LNCaP clone FGC (cell line): Measurements from ENCODE around the gene RUFY1.

Source experiments
- DNase-seq: peaks from one replicate; pipeline ENCODE4 v3.0.0-alpha.2; 2011; ENCODE audit warnings: low read depth
- H3K4me3 ChIP-seq: 2 replicates; pipeline ENCODE4 v1.5.1; 2011; ENCODE audit warnings: mild to moderate bottlenecking, low read depth, low read length, control low read depth
- CTCF ChIP-seq: IDR thresholded peaks from 2 replicates; pipeline ENCODE4 v1.5.1; 2012; ENCODE audit warnings: mild to moderate bottlenecking; ENCODE audit not compliant: control insufficient read depth, insufficient read depth; ENCODE audit errors: extremely low read depth

The RUFY1 gene

GRCh38 chr5:179599100-179599499, 48.7 kb downstream of the RUFY1 start:
- no peak for TF ChIP-seq CTCF
- no peak for DNase-seq
- H3K4me3 ChIP-seq, result no peak overlapping the region

DNA sequence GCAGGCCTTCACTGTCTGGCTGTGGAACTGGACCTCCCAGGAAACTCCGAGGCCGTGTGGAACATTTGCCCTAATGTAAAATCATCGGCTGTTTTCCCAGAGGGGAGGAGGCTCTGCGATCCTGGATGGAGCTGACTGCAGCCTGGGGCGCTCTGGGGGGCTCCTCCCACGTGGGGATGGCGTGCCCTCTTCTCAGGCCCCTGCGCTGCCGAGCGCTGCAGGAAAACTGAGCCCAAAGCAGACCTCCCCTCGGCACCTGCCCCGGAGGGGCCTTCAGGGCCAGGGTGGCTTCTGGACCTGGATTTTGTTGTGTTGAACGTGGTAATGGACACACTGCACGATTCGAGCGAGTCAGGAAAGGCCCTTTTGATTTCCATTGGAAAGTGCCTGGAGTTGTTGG, 49.2 kb downstream of the RUFY1 start:
- DNase-seq, result no peak
- H3K4me3 ChIP-seq, result no peak overlapping the region
- no peak for TF ChIP-seq CTCF

GRCh38 chr5:179599973-179600372, 49.6 kb downstream of the RUFY1 start:
- no peak for DNase-seq
- TF ChIP-seq CTCF, result no peak

GRCh38 chr5:179601871-179602625, 51.7 kb downstream of the RUFY1 start:
- H3K4me3 ChIP-seq, result no peak overlapping the region
- TF ChIP-seq CTCF, result no peak
- DNase-seq, result no peak

More at GRCh38 chr5:179599973-179600372, 49.6 kb downstream of the RUFY1 start:
- H3K4me3 ChIP-seq, result no peak overlapping the region

DNA sequence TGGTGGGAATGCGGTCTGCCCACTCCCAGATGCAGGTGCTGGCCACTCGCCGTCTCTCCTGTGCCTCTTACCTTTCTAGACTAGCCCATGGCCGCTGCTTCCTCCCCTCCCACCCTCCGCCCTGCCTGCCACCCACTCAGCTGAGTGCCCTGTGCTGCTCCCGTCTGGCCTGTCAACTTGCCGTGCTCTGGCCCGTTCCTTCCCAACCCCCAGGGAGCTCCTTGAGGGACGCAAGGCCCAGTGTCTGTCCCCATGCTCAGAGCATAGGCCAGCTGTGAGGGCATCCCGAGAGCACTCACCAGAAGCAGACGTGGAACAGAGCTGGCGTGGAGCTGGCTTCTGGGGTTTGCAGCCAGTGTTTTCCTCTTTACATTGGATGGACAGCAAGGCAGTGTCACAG, 53.0 kb downstream of the RUFY1 start:
- no peak overlapping the region for H3K4me3 ChIP-seq
- no peak for DNase-seq
- TF ChIP-seq CTCF, result no peak

- TF ChIP-seq CTCF, result no peak
- no peak for DNase-seq
- no peak overlapping the region for H3K4me3 ChIP-seq
These were observed 54.9 kb downstream of the RUFY1 start for GRCh38 chr5:179605026-179605833.
